ENCODE data around the gene CACNA2D4.
A peak's percentile ranks its signal among the peaks of the same experiment; 100 is the strongest.
"Not testable (repeated sequence)": the region's sequence is repeated elsewhere in the genome, so short reads cannot be mapped to it uniquely, and the experiment has no call there.

The CACNA2D4 gene

DNA sequence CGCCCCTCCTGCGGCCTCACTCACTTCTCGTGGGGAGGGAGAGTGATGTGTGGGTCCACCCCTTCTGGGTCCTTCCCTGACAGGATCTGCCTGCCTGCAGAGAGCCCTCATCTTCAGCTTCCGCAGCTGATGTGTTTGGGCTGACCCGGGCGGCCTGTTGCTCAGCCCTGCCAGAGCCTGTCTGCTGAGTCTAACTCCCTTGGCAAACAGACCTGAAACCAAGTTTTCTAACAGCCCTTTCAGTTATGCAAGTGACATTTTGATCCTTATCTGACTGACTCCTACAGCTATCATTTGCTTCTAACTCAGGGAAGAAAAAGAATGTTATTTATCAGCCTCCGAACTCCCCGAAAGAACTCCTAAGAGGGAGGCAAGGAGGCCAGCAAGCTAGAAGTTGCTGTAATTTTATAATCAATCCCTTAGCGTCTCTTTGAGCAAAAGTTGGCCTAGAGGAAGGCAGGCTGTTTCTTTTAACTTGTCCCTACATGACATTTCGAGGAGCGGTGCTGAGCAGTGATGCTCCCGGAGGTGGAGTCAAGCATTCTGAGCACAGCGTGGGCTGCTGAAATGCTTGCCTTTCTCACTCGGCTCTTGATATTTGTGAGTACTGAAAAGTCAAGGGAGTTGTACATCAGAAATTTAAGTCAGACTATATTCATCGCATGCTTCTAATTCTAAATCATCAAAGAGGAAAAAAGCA is 31.5 kb upstream of the CACNA2D4 start:
- TF ChIP-seq CTCF (IDR thresholded peaks at IDR 0.05; ENCODE audit: borderline replicate concordance, insufficient read depth, low read depth, low read length), result no peak
- H3K4me3 ChIP-seq (ENCODE audit: low read depth, low read length), result no peak overlapping the region

GRCh38 chr12:1948883-1949282 is 30.4 kb upstream of the CACNA2D4 start:
- no peak overlapping the region for H3K4me3 ChIP-seq (ENCODE audit: low read depth, low read length)
- no peak for TF ChIP-seq CTCF (IDR thresholded peaks at IDR 0.05; ENCODE audit: borderline replicate concordance, insufficient read depth, low read depth, low read length)

DNA sequence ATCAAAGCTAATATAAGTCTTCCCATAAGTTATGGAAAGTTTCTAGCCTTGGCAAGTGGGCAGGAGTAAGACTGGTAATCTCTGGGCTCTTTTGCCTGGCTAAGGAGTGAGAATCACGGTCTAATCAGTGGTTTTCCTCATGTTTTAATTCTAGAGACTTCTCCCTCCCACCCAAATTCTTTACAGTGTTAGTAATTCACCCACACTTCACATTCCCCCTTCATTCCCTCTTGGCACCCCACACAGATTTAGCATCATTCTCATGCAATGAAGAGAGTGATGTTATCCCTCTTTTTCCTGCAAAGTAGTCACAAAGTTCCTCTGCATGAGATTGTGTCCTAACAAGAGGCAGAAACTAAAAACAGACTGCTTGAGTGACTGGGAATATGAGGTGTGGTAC is 28.6 kb upstream of the CACNA2D4 start:
- TF ChIP-seq CTCF (IDR thresholded peaks at IDR 0.05; ENCODE audit: borderline replicate concordance, insufficient read depth, low read depth, low read length), result no peak

DNA sequence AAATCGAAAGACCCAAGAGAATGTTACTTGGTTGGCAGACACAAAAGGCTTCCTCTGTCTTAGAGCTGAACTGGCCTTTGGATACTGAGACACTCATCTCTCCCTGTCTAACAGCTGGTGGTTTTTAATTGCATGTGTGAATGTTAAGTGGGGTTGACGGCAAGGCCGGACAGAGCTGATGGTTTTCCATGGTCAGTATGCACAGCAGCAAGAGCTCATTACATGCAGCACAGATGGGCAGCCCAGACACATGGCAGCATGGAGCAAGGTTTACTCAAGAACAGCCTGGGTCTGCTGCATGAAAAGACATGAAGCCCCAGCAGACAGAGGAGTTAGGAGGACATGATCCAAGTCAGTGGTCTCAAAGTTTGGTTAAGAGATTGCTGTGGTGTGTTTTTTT is 27.8 kb upstream of the CACNA2D4 start:
- no peak for TF ChIP-seq CTCF (IDR thresholded peaks at IDR 0.05; ENCODE audit: borderline replicate concordance, insufficient read depth, low read depth, low read length)
- no peak overlapping the region for H3K4me3 ChIP-seq (ENCODE audit: low read depth, low read length)

More for the DNA sequence above, 28.6 kb upstream of the CACNA2D4 start:
- no peak overlapping the region for H3K4me3 ChIP-seq (ENCODE audit: low read depth, low read length)

DNA sequence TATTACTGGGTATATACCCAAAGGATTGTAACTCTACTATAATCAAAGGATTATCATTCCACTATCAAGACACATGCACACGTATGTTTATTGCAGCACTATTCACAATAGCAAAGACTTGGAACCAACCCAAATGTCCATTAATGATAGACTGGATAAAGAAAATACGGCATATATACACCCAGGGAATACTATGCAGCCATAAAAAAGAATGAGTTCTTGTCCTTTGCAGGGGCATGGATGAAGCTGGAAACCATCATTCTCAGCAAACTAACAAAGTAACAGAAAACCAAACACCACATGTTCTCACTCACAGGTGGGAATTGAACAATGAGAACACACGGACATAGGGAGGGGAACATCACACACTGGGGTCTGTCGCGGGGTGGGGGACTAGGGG is 27.1 kb upstream of the CACNA2D4 start:
- H3K4me3 ChIP-seq (ENCODE audit: low read depth, low read length), result not testable (repeated sequence)

- H3K4me3 ChIP-seq (ENCODE audit: low read depth, low read length), result no peak overlapping the region
- TF ChIP-seq CTCF (IDR thresholded peaks at IDR 0.05; ENCODE audit: borderline replicate concordance, insufficient read depth, low read depth, low read length), result peak; percentile 82
Measured at GRCh38 chr12:1939801-1940607, 21.6 kb upstream of the CACNA2D4 start.

DNA sequence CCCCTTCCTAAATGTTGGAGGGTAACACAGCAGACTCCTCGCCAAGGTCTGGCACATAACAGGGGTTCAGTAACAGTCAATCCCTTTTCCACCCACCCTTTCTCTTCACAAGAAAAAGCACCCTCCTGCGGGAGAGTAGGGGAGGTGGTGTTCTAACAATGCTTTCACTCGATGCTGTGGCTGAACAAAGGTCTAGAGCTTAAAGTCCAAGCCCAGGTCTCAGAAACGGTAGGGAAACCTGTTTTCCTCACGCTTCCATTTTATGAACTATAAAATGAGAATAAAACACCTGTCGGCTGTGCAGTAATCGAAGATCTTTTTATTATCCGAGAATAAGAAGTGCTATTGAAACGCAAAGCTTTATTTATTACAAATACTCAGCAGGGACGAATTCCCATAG is 20.9 kb upstream of the CACNA2D4 start:
- no peak overlapping the region for H3K4me3 ChIP-seq (ENCODE audit: low read depth, low read length)
- no peak for TF ChIP-seq CTCF (IDR thresholded peaks at IDR 0.05; ENCODE audit: borderline replicate concordance, insufficient read depth, low read depth, low read length)
